LNCaP clone FGC (cell line): Measurements from ENCODE around the gene CCDC187.

Experiments used
- DNase-seq: peaks from one replicate; pipeline ENCODE4 v3.0.0-alpha.2; 2011; ENCODE audit warnings: low read depth
- H3K4me3 ChIP-seq: 2 replicates; pipeline ENCODE4 v1.5.1; 2011; ENCODE audit warnings: mild to moderate bottlenecking, low read depth, low read length, control low read depth
- TF ChIP-seq, protein P1 (sequence below): IDR thresholded peaks from 2 replicates; pipeline ENCODE4 v1.5.1; 2012; ENCODE audit warnings: mild to moderate bottlenecking; ENCODE audit not compliant: control insufficient read depth, insufficient read depth; ENCODE audit errors: extremely low read depth

CCDC187 gene

DNA sequence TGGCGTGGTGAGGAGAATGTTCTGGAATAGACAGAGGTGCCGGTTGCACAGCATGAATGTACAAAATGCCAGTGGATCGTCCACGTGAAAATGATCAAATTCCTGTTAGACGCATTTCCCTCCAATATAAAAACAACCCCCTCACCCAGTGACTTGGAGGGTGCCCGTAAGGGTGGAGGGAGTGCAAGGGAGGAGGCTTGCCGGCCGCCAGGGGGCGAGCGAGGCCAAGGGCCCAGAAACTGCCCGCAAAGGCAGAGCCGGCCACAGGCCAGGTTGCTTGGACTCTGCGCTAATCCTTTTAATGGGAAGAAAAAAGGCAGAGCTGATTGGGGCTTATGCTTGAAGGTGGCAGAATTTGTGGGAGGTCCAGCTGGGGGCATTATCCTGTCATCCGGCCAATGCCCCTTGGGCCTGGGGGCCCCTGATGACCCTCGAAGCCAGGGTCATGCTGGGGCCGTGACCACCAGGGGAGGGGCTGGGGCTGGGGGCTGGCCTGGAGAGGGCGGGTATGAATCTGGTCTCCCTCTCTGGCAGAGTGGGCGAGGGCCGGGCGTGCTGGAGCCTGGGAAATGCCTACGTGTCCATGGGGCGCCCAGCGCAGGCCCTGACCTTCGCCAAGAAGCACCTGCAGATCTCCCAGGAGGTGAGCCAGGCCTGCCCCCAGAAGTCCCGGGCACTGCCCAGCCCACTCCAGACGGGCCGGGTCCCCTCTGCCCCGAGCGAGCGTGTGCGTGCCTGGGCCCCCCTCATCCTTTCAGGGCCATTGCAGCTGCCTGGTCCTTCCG lies 35.5 kb upstream of the CCDC187 start:
- TF ChIP-seq, protein P1, sequence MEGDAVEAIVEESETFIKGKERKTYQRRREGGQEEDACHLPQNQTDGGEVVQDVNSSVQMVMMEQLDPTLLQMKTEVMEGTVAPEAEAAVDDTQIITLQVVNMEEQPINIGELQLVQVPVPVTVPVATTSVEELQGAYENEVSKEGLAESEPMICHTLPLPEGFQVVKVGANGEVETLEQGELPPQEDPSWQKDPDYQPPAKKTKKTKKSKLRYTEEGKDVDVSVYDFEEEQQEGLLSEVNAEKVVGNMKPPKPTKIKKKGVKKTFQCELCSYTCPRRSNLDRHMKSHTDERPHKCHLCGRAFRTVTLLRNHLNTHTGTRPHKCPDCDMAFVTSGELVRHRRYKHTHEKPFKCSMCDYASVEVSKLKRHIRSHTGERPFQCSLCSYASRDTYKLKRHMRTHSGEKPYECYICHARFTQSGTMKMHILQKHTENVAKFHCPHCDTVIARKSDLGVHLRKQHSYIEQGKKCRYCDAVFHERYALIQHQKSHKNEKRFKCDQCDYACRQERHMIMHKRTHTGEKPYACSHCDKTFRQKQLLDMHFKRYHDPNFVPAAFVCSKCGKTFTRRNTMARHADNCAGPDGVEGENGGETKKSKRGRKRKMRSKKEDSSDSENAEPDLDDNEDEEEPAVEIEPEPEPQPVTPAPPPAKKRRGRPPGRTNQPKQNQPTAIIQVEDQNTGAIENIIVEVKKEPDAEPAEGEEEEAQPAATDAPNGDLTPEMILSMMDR, result peak; percentile 90
- DNase-seq, result peak; percentile 36

DNA sequence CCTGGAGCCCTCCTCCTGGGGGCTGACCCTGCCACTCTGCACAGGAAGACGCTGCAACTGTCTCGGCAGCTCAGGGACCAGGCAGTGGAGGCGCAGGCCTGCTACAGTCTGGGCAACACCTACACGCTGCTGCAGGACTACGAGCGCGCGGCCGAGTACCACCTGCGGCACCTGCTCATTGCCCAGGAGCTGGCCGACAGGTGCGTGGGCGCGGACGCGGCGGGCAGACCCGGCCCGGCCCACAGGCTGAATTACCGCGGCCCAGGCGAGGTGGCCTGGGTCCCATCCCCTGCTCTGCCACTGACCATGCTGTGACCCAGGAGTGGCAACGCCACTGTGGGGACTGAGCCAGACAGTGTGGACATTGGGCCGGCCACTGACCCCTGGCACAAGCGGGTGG lies 34.6 kb upstream of the CCDC187 start:
- TF ChIP-seq, protein P1, result no peak
- H3K4me3 ChIP-seq, result no peak overlapping the region
- DNase-seq, result no peak

More for the DNA sequence above, 35.5 kb upstream of the CCDC187 start:
- H3K4me3 ChIP-seq, result no peak overlapping the region

- H3K4me3 ChIP-seq, result no peak overlapping the region
- no peak for DNase-seq
- TF ChIP-seq, protein P1, result no peak
Measured at GRCh38 chr9:136337416-136338395, 33.8 kb upstream of the CCDC187 start.

GRCh38 chr9:136336881-136337280 lies 33.0 kb upstream of the CCDC187 start:
- DNase-seq, result no peak
- no peak overlapping the region for H3K4me3 ChIP-seq
- TF ChIP-seq, protein P1, result no peak

GRCh38 chr9:136336156-136336870 lies 32.4 kb upstream of the CCDC187 start:
- DNase-seq, result no peak

More at GRCh38 chr9:136336156-136336870, 32.4 kb upstream of the CCDC187 start:
- TF ChIP-seq, protein P1, result no peak
- H3K4me3 ChIP-seq, result no peak overlapping the region
